HEK293T (cell line): ENCODE measurements around the gene TLE2.
"Not testable (repeated sequence)": the region's sequence is repeated elsewhere in the genome, so short reads cannot be mapped to it uniquely, and the experiment has no call there.

Experiments used
- ARNT ChIP-seq: fragments of 450-650 bp; IDR thresholded peaks from 2 replicates; pipeline ENCODE4 v1.6.1; 2017; ENCODE audit warnings: mild to moderate bottlenecking
- BHLHE40 ChIP-seq: fragments of 450-650 bp; IDR thresholded peaks from 2 replicates; pipeline ENCODE4 v1.6.1; 2016; ENCODE audit warnings: mild to moderate bottlenecking, moderate library complexity, borderline replicate concordance
- ELF4 ChIP-seq: fragments of 450-650 bp; IDR thresholded peaks from 2 replicates; pipeline ENCODE4 v1.6.1; 2017; ENCODE audit warnings: antibody characterized with exemption
- FOXA1 ChIP-seq: fragments of 450-650 bp; IDR thresholded peaks from 2 replicates; pipeline ENCODE4 v1.6.1; 2016; ENCODE audit warnings: mild to moderate bottlenecking
- FOXK2 ChIP-seq: fragments of 450-650 bp; IDR thresholded peaks from 2 replicates; pipeline ENCODE4 v1.6.1; 2016; ENCODE audit warnings: mild to moderate bottlenecking
- FOXM1 ChIP-seq: fragments of 450-650 bp; IDR thresholded peaks from 2 replicates; pipeline ENCODE4 v1.6.1; 2017; ENCODE audit warnings: mild to moderate bottlenecking, borderline replicate concordance
- SP1 ChIP-seq: fragments of 450-650 bp; IDR thresholded peaks from 2 replicates; pipeline ENCODE4 v1.6.1; 2017
- SUZ12 ChIP-seq: fragments of 450-650 bp; IDR thresholded peaks from 2 replicates; pipeline ENCODE4 v1.6.1; 2016; ENCODE audit warnings: mild to moderate bottlenecking
- TARDBP ChIP-seq: fragments of 450-650 bp; IDR thresholded peaks from 2 replicates; pipeline ENCODE4 v1.6.1; 2016
- ZNF384 ChIP-seq: fragments of 450-650 bp; IDR thresholded peaks from 2 replicates; pipeline ENCODE4 v1.6.1; 2016

- not testable (repeated sequence) for TF ChIP-seq BHLHE40, SP1, FOXM1, ZNF384, SUZ12, FOXK2, ARNT, ELF4, FOXA1, TARDBP
These were observed 8.0 kb upstream of the TLE2 start for GRCh38 chr19:3036977-3037544.
